Activated naive CD4-positive, alpha-beta T cell treated with anti-CD3 and anti-CD28 coated beads, Interleukin-2, amount 50 U/mL, for 16 hours (primary cell): ENCODE results near the gene TRMT1.
A peak's percentile ranks its signal among the peaks of the same experiment; 100 is the strongest.

ENCODE experiments used
- DNase-seq: peaks from one replicate; pipeline ENCODE4 v3.0.0-alpha.2; 2020

TRMT1 gene

GRCh38 chr19:13101590-13102415 lies 14.7 kb downstream of the TRMT1 start:
- no peak for DNase-seq

GRCh38 chr19:13100841-13101589 lies 15.5 kb downstream of the TRMT1 start:
- DNase-seq, result no peak

- peak; percentile 66 for DNase-seq
These were observed 16.4 kb downstream of the TRMT1 start for GRCh38 chr19:13100031-13100588.

- peak; percentile 77 for DNase-seq
These were observed 17.2 kb downstream of the TRMT1 start for GRCh38 chr19:13099073-13099999.

GRCh38 chr19:13098277-13099072 lies 18.1 kb downstream of the TRMT1 start:
- peak; percentile 29 for DNase-seq

- DNase-seq, result peak; percentile 26
These were observed 18.9 kb downstream of the TRMT1 start for GRCh38 chr19:13097463-13098258.

GRCh38 chr19:13097033-13097462 lies 19.5 kb downstream of the TRMT1 start:
- DNase-seq, result no peak

GRCh38 chr19:13095934-13096927 lies 20.3 kb downstream of the TRMT1 start:
- DNase-seq, result no peak

- no peak for DNase-seq
These were observed 21.2 kb downstream of the TRMT1 start for GRCh38 chr19:13095393-13095784.

- DNase-seq, result no peak
These were observed 21.7 kb downstream of the TRMT1 start for GRCh38 chr19:13094771-13095392.

GRCh38 chr19:13094106-13094504 lies 22.4 kb downstream of the TRMT1 start:
- DNase-seq, result no peak

- DNase-seq, result peak; percentile 72
These were observed 23.0 kb downstream of the TRMT1 start for GRCh38 chr19:13093407-13094105.

- DNase-seq, result no peak
These were observed 23.8 kb downstream of the TRMT1 start for GRCh38 chr19:13092606-13093235.

GRCh38 chr19:13092158-13092543 lies 24.4 kb downstream of the TRMT1 start:
- no peak for DNase-seq

- no peak for DNase-seq
These were observed 25.0 kb downstream of the TRMT1 start for GRCh38 chr19:13091400-13092157.

GRCh38 chr19:13090511-13091231 lies 25.9 kb downstream of the TRMT1 start:
- DNase-seq, result no peak
